Cardiac fibroblast (primary cell): ENCODE results near the gene SCN1B.

Experiments used
- DNase-seq, 2 donors: peaks; one replicate each; pipeline versions ENCODE4 v3.0.0 to v3.0.0-alpha.2; 2010; ENCODE audit warnings: low read depth in 2 of 2
- H3K4me3 ChIP-seq, 2 donors: replicated peaks in 1 of 2; 1 replicate in 1 of 2; 2 replicates in 1 of 2; pipeline ENCODE4 v1.5.1; 2011; ENCODE audit warnings: low read depth in 2 of 2, low read length in 2 of 2, mild to moderate bottlenecking in 2 of 2, moderate library complexity in 1 of 2
- TF ChIP-seq, protein P1 (sequence below): IDR thresholded peaks from one replicate; pipeline ENCODE4 v1.5.1; 2011; ENCODE audit warnings: low read depth, mild to moderate bottlenecking, low read length, inconsistent platforms

Gene SCN1B

DNA sequence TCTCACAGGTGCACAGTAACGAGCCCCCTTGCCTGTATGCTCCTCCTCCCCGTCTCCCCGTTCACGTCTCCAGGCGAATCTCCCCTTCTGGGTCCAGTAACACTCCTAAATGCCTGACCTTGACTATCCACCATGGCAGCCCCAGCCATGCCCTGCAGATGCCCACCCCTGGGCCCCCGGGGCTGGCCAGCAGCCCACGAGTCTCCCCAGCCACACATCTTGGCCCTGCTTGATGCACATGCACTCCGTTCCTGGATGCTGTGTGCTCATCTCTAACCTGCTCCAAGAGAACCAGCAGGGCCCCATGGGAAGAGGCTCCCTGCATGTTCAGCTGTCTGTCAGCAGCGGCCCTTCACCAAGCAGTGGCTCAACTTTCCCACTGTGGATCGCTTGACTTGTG lies 43.2 kb downstream of the SCN1B start:
- no peak overlapping the region for H3K4me3 ChIP-seq
- no peak for DNase-seq
- TF ChIP-seq, protein P1, sequence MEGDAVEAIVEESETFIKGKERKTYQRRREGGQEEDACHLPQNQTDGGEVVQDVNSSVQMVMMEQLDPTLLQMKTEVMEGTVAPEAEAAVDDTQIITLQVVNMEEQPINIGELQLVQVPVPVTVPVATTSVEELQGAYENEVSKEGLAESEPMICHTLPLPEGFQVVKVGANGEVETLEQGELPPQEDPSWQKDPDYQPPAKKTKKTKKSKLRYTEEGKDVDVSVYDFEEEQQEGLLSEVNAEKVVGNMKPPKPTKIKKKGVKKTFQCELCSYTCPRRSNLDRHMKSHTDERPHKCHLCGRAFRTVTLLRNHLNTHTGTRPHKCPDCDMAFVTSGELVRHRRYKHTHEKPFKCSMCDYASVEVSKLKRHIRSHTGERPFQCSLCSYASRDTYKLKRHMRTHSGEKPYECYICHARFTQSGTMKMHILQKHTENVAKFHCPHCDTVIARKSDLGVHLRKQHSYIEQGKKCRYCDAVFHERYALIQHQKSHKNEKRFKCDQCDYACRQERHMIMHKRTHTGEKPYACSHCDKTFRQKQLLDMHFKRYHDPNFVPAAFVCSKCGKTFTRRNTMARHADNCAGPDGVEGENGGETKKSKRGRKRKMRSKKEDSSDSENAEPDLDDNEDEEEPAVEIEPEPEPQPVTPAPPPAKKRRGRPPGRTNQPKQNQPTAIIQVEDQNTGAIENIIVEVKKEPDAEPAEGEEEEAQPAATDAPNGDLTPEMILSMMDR: no peak

DNA sequence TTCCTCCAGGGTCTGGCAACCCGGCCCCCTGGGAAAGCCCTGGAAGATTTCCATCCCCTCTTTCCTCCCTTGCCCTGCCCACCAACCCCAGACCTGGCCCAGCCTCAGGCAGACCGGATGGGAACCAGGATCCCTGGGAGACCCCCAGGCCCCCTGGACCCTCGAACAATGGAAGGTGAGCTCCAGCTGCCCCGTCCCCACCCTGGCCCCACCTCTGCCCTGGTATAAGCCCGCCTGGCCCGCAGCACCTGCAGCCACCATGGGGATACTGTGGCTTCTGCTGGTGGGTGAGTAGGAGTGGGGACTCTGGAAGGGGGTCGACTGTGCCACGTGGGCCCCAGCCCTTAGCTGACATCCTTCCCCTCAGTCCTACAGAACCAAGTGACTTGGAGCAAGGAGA lies 43.7 kb downstream of the SCN1B start:
- no peak overlapping the region for H3K4me3 ChIP-seq
- TF ChIP-seq, protein P1: no peak
- no peak for DNase-seq

GRCh38 chr19:35074426-35075201 lies 44.3 kb downstream of the SCN1B start:
- TF ChIP-seq, protein P1: no peak
- H3K4me3 ChIP-seq: no peak overlapping the region

GRCh38 chr19:35075202-35076025 lies 45.1 kb downstream of the SCN1B start:
- no peak overlapping the region for H3K4me3 ChIP-seq
- no peak for DNase-seq
- TF ChIP-seq, protein P1: no peak

More at GRCh38 chr19:35074426-35075201, 44.3 kb downstream of the SCN1B start:
- DNase-seq: no peak

- no peak overlapping the region for H3K4me3 ChIP-seq
- TF ChIP-seq, protein P1: no peak
- no peak for DNase-seq
Measured at GRCh38 chr19:35076026-35076370, 45.7 kb downstream of the SCN1B start.

DNA sequence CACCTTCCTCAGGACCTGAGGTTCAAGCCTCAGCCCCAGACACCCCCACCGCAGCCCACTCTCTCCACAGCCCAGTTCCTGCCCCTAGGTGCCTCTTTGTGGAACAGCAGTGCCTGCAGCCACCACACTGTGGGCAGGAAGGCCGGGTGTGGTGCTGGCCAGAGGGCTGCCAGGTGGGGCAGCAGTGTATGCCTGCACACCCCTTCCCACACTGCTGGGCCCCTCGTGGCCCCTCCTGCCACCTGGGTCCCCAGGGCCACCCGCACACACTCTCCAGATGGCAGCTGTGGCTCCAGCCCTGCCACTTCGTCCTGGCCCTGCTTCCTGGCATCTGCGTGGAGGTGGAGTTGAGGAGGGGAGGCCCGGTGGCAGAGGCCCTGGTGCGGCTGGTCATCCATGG lies 46.4 kb downstream of the SCN1B start:
- no peak overlapping the region for H3K4me3 ChIP-seq
- DNase-seq: no peak
- TF ChIP-seq, protein P1: no peak
